K562 (cell line): ENCODE data around the gene LENEP. TPM values are rescaled to one million over a fixed set of nuclear protein-coding genes. Genes with fewer than 3 reads are reported as not detected.
A peak's percentile ranks its signal among the peaks of the same experiment; 100 is the strongest.

Experiments
- ATAC-seq: fragments of 200-7000 bp; cut with Tn5 transposase; 3 replicates; pipeline ENCODE4 v1.9.1; 2020; ENCODE audit warnings: moderate library complexity
- BruUV-seq: library from RNA; stranded (reverse); fragments of 400-500 nt; replicated peaks from 2 replicates; lab custom pipeline; 2021; lab: Mats Ljungman, UMichigan
- CTCF ChIA-PET: fragments of 300-600 bp; formaldehyde crosslinking; extraction: SDS; loops from one replicate; lab custom pipeline; 2021; ENCODE audit warnings: low intra/inter-chr PET ratio; lab: Yijun Ruan, JAX
- POLR2A ChIA-PET: fragments of 300-600, 350-650 bp; sonication (Branson Sonifier 250); formaldehyde crosslinking; extraction: SDS; loops from one replicate; lab custom pipeline; 2021; ENCODE audit warnings: antibody characterized with exemption, inconsistent platforms; lab: Yijun Ruan, JAX
- DNase-seq, 4 experiments: peaks; one replicate each; pipeline versions ENCODE4 v3.0.0 to v3.0.0-alpha.2; 2011 to 2018; ENCODE audit warnings: low spot score in 3 of 4, mixed read lengths in 3 of 4; ENCODE audit errors: extremely low read depth in 1 of 4
- FAIRE-seq: peaks from 2 replicates; lab custom pipeline; 2011; peaks lifted over from hg19 to GRCh38; lab: Jason Lieb, UNC
- H2AFZ ChIP-seq: 2 replicates; pipeline ENCODE4 v1.6.0; 2011; ENCODE audit warnings: low read depth, low read length, control low read depth, inconsistent platforms
- H3K27ac ChIP-seq: fragments of 200-600 bp; 3 replicates; pipeline ENCODE4 v1.8.0; 2011; ENCODE audit warnings: low read depth, mild to moderate bottlenecking, control low read depth, inconsistent platforms, low read length, moderate library complexity, mixed read lengths; ENCODE audit errors: extremely low read depth
- H3K27me3 ChIP-seq, 2 experiments: fragments of 300-600 bp in 1 of 2; 2 replicates in 1 of 2; 3 replicates in 1 of 2; pipeline versions ENCODE4 v1.6.0 to v1.8.0; 2011; ENCODE audit warnings: inconsistent platforms in 2 of 2, low read length in 2 of 2, mild to moderate bottlenecking in 1 of 2, mixed read lengths in 1 of 2, moderate library complexity in 1 of 2; ENCODE audit not compliant: control insufficient read depth in 2 of 2, insufficient read depth in 2 of 2
- H3K36me3 ChIP-seq: fragments of 300-600 bp; 3 replicates; pipeline ENCODE4 v1.8.0; 2011; ENCODE audit warnings: mild to moderate bottlenecking, low read length, inconsistent platforms; ENCODE audit not compliant: control insufficient read depth, insufficient read depth
- H3K4me1 ChIP-seq, 2 experiments: fragments of 200-600 bp in 1 of 2; replicated peaks in 1 of 2; 2 replicates in 1 of 2; 3 replicates in 1 of 2; pipeline versions ENCODE4 v1.5.1 to v1.8.0; 2011; ENCODE audit warnings: inconsistent platforms in 2 of 2, low read length in 2 of 2, mild to moderate bottlenecking in 1 of 2, mixed read lengths in 1 of 2, moderate library complexity in 1 of 2; ENCODE audit not compliant: control insufficient read depth in 2 of 2, insufficient read depth in 2 of 2
- H3K4me2 ChIP-seq: 2 replicates; pipeline ENCODE4 v1.6.1; 2011; ENCODE audit warnings: low read length, control low read depth, inconsistent platforms, mixed read lengths; ENCODE audit not compliant: insufficient read depth
- H3K4me3 ChIP-seq: fragments of 200-600 bp; sonication (generic), shearing (Covaris generic); 2 replicates; pipeline ENCODE4 v1.5.1; 2016; ENCODE audit warnings: control low read depth, inconsistent platforms
- H3K79me2 ChIP-seq: fragments of 200-600 bp; 3 replicates; pipeline ENCODE4 v1.8.0; 2011; ENCODE audit warnings: low read length, inconsistent platforms; ENCODE audit not compliant: control insufficient read depth, insufficient read depth
- H3K9ac ChIP-seq, 2 experiments: 2 replicates each; pipeline versions ENCODE4 v1.6.0 to v1.6.1; 2011; ENCODE audit warnings: low read depth in 2 of 2, low read length in 2 of 2, control low read depth in 1 of 2, inconsistent platforms in 1 of 2, mild to moderate bottlenecking in 1 of 2, mixed read lengths in 1 of 2; ENCODE audit not compliant: insufficient read depth in 1 of 2
- H3K9me1 ChIP-seq: one replicate; pipeline ENCODE4 v1.6.0; 2011; ENCODE audit warnings: inconsistent platforms, mild to moderate bottlenecking, low read length, moderate library complexity; ENCODE audit not compliant: control insufficient read depth, insufficient read depth
- H3K9me3 ChIP-seq: replicated peaks from 2 replicates; pipeline ENCODE4 v1.5.1; 2011; ENCODE audit warnings: low read depth, low read length, inconsistent platforms; ENCODE audit not compliant: control insufficient read depth, insufficient read depth
- H4K20me1 ChIP-seq: replicated peaks from 2 replicates; pipeline ENCODE4 v1.6.1; 2011; ENCODE audit warnings: low read length, inconsistent platforms, mixed read lengths; ENCODE audit not compliant: control insufficient read depth, insufficient read depth
- E2F1 ChIP-seq: sonication (generic); formaldehyde crosslinking; IDR thresholded peaks from 2 replicates; pipeline ENCODE4 v1.8.1; 2023; ENCODE audit warnings: mild to moderate bottlenecking, missing genetic modification reagents, moderate library complexity
- ETV1 ChIP-seq: fragments of 450-650 bp; conservative IDR thresholded peaks from 2 replicates; pipeline ENCODE4 v1.6.1; 2016; ENCODE audit warnings: missing genetic modification characterization, control low read depth, low read depth, missing compliant biosample characterization
- HMGXB4 ChIP-seq: sonication (generic); formaldehyde crosslinking; IDR thresholded peaks from 2 replicates; pipeline ENCODE4 v1.8.1; 2023; ENCODE audit warnings: mild to moderate bottlenecking, missing genetic modification reagents
- POLR2G ChIP-seq: fragments of 200-400 bp; formaldehyde crosslinking; IDR thresholded peaks from 2 replicates; pipeline ENCODE4 v1.6.1; 2017; ENCODE audit warnings: low read depth, mild to moderate bottlenecking, antibody characterized with exemption, low read length, moderate library complexity
- RBFOX2 ChIP-seq: fragments of 200-400 bp; formaldehyde crosslinking; IDR thresholded peaks from 2 replicates; pipeline ENCODE4 v1.6.1; 2017; ENCODE audit warnings: low read depth, mild to moderate bottlenecking, low read length, moderate library complexity
- TSHZ1 ChIP-seq: fragments of 250-450 bp; sonication (Bioruptor Pico); IDR thresholded peaks from 2 replicates; pipeline ENCODE4 v1.4.0; 2020; ENCODE audit warnings: mild to moderate bottlenecking, moderate library complexity
- WGBS: fragments of 100-300 bp; shearing (Covaris generic); methylation state at CpG from one replicate; pipeline ENCODE4 v1.1.6; 2016; ENCODE audit warnings: low coverage, mixed read lengths; ENCODE audit not compliant: insufficient coverage; ENCODE audit errors: missing lambda C conversion rate; 5-methylcytosine and 5-hydroxymethylcytosine counted together
- in situ Hi-C: fragments of 300-500 bp; cut with MboI; formaldehyde crosslinking; loops from 4 replicates; pipeline ENCODE4 v1.15.0; 2018; ENCODE audit warnings: inconsistent platforms, mixed read lengths
- intact Hi-C: fragments of 100-400 bp; cut with micrococcal nuclease; formaldehyde crosslinking; loops from 2 replicates; pipeline ENCODE4 v1.14.2; 2022
- polyA plus RNA-seq, 8 experiments: library from polyadenylated mRNA; depleted of rRNA in 4 of 8; stranded (reverse) in 5 of 8; unstranded in 3 of 8; fragments of >200 nt; fragmentation: Nextera tagmentation in 2 of 8; fragmentation: Illumina TruSeq in 1 of 8; extraction: Ambion mirVana in 2 of 8; extraction: Trizol in 1 of 8; gene quantifications; 2 replicates each; pipeline versions ENCODE4 v1.2.1 to v1.2.3, GENCODE V29; 2011 to 2014; ENCODE audit warnings: inconsistent platforms in 1 of 8, missing spikeins in 1 of 8
- total RNA-seq, 7 experiments: library from RNA; depleted of rRNA in 6 of 7; stranded (reverse); fragments of >200 nt in 6 of 7; fragmentation: Illumina TruSeq in 2 of 7; extraction: Trizol in 2 of 7; gene quantifications; 2 replicates each; pipeline versions ENCODE4 v1.2.1 to v1.2.3, GENCODE V29; 2011 to 2021; ENCODE audit warnings: low replicate concordance in 1 of 7

LENEP gene
- total and polyA plus RNA-seq, 9 of the 15 experiments (the other 6 are each of a cell fraction or from before 2014, with no cell fraction given) = 0.23 to 0.87 (median 0.67) TPM; not detected in 5

GRCh38 chr1:155009221-155009711, 15.9 kb downstream of the LENEP start:
- Histone ChIP-seq H3K4me1 (peaks cover 87 to 91% of the 10 kb centered on the region in 2 experiments), H3K79me2 (peaks cover 91% of the 10 kb centered on the region), H3K27me3 (no peaks in the 10 kb centered on the region), H3K4me3 (no peak overlapping the region), H3K27ac (peak overlapping the region; percentile 57; the same call in 1 of the 3 replicates), H3K9me3 (no peaks in the 10 kb centered on the region), H4K20me1 (peaks cover 3% of the 10 kb centered on the region), H3K9me1 (no peaks in the 10 kb centered on the region), H3K9ac (peak overlapping the region in 1 of 2 experiments; percentile 83; a peak in 3 of 4 replicates), H3K36me3 (peaks cover 73% of the 10 kb centered on the region; the same call in 2 of the 3 replicates), H2AFZ (no peak overlapping the region), H3K4me2 (no peak overlapping the region)
- CTCF ChIA-PET = no interaction called here
- in situ Hi-C loops (no loop called here), intact Hi-C loops (no loop called here)
- BruUV-seq = no TSS peak
- no peak for FAIRE-seq
- DNase-seq = no peak
- WGBS = 83% methylated on average over 7 of the region's 12 CpGs
- no peak for ATAC-seq
- TF ChIP-seq POLR2G (peak; percentile 45; the same call in 1 of the 2 replicates), ETV1 (tag) (no peak), TSHZ1 (CRISPR knock-in tag) (no peak), E2F1 (CRISPR knock-in tag) (no peak), RBFOX2 (peak; percentile 50), HMGXB4 (CRISPR knock-in tag) (no peak)
- POLR2A ChIA-PET = interaction anchor here (0.6 to 1.7 kb wide), 3 partner anchors 8 to 37 kb away, joined by 3 to 12 read pairs (median 5); no protein-coding TSS in a partner anchor
